Measurements from ENCODE around the gene SLC25A13.
"Not testable (repeated sequence)": the region's sequence is repeated elsewhere in the genome, so short reads cannot be mapped to it uniquely, and the experiment has no call there.

Gene SLC25A13

GRCh38 chr7:96297876-96298275, 24.0 kb downstream of the SLC25A13 start:
- no peak for DNase-seq

DNA sequence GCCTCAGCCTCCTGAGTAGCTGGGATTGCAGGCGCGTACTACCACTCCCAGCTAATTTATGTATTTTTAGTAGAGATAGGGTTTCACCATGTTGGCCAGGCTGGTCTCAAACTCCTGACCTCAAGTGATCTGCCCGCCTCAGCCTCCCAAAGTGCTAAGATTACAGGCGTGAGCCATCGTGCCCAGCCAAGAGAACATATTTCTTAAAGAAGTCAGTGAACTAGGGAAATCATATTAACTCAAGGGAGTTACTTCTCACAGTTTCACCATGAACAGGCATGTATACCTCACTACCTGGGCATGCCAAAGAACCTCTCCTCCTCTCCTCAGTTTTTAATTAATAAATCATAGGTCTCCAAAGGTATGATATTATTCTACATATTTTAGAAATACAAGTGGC, 24.5 kb downstream of the SLC25A13 start:
- DNase-seq: not testable (repeated sequence)

DNA sequence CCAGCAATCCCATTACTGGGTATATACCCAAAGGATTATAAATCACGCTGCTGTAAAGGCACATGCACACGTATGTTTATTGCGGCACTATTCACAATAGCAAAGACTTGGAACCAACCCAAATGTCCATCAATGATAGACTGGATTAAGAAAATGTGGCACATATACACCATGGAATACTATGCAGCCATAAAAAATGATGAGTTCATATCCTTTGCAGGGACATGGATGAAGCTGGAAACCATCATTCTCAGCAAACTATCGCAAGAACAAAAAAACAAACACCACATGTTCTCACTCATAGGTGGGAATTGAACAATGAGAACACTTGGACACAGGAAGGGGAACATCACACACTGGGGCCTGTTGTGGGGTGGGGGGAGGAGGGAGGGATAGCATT, 28.0 kb downstream of the SLC25A13 start:
- DNase-seq: not testable (repeated sequence)

DNA sequence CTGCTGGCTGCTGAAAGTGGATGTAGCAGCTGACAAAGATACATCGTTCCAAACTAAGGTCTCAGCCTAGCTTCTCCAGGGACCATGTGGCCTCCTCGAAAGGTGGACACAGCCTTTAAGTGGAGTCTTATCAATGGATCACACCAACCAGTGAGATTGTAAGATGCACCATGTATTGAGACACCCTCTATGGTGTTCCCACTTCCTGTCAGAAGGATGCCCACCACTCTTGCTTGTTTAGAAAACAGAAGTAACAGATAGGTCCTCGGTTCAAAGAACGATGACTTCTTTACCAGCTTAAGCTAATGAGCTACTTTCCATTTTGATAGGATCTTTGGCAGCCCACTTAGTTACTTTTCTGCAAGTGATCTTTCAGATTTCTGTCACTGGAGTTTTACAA, 34.3 kb downstream of the SLC25A13 start:
- DNase-seq: no peak

DNA sequence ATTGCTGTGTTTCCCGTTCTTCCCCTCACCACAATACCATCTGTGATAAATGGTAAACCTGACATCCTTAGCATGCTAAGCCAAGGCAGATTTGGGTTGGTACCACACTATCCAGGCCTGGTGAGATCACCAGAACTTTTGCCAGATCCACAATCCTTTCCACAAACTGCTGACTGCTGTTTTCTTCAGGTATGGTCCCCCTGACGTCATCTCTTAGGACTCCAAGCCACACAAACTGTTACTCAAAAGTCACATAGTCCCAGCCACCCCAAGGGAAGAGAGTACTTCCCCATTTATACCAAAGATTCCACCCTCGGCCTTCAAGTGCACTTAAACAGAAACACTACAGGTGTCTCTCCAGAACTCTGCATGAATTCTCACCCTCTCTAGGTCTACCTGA, 34.8 kb downstream of the SLC25A13 start:
- no peak for DNase-seq

DNA sequence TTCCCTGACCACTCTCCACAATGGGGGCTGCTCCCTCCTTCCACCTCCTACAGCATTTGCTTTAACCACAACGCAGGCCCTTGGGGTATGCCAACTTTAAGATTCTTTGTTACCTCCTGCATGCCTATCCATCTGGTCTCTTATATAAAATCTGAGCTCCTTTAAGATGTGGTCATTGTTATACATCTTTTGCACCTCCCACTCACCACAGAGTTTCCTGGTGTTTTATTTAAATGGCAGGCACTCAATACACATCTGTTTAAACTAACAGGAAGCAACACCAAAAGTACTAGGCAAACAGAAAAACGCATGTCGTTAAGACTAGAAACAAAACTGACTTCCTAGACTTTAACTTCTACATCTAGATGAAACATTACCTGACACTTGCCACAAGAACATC, 36.3 kb downstream of the SLC25A13 start:
- DNase-seq: no peak

DNA sequence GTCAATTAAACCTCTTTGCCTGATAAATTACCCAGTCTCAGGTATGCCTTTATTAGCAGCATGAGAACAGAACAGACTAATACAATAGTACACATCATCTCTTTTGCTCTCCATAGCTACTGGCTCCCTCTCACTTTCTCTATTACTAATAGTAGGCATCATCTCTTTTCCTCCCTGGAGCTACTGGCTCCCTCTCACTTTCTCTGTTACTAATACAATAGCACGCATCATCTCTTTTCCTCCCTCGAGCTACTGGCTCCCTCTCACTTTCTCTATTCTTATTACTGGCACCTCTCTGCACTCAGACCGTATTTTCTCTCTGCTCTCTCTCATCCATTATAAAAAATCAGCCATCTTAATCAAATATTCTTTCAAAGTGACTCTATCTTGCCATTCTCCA, 37.1 kb downstream of the SLC25A13 start:
- DNase-seq: no peak

DNA sequence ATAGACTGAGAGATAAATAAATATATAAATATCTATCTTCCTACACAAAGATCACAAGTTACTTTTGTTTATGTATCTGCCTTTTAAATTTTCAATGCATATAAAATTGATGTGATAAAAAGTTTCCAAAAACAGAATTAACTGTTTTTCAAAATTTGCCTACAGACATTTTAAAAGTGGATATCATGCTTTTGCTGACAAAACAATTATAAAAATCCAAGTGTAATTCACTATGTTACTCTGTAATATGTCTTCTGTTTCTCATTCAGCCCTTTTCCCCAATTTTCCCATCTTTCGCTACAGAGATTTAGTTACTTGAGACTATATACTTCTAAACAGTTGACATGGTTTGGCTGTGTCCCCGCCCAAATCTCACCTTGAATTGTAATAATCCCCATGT, 37.7 kb downstream of the SLC25A13 start:
- no peak for DNase-seq

DNA sequence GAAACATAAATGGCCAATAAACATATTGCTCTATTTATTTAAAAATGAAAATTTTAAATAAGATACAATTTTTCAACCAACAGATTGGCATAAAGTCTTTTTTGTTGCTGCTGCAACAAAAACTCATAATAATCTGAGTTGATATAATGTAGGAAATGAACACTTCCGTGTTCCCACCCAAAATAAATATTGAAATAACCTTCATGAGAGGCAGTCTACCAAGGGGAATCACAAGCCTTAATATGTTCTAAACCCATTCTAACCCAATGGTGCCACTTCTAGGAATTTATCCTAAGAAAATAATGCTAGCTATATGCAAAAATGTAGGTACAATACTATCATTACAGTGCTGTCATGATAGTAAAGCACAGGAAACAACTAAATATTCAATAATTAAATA, 39.1 kb downstream of the SLC25A13 start:
- no peak for DNase-seq

DNA sequence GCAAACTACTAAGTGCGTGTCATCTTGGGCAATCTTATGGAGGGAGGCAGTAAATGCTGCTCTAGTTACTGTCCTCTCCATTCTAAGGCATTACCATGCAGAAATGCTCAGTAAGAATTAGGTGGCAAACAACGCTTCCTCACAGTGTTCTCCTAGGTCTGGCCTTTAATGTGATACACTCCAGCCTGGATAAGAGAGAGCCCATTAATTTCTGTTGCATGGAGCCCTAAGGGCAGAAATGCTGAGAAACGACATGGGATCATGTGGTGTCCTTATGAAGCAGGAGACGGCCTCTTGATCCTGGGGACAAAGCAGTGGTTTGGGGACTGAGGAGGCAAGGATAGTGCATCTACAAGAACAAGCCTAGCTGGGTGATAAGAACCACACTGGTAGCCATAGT, 44.0 kb downstream of the SLC25A13 start:
- no peak for DNase-seq

- no peak for DNase-seq
Observed at GRCh38 chr7:96276019-96276418, 45.9 kb downstream of the SLC25A13 start.

GRCh38 chr7:96273716-96274115, 48.2 kb downstream of the SLC25A13 start:
- no peak for DNase-seq

GRCh38 chr7:96269246-96269994, 52.5 kb downstream of the SLC25A13 start:
- no peak for DNase-seq

- no peak for DNase-seq
Observed at GRCh38 chr7:96266580-96266979, 55.3 kb downstream of the SLC25A13 start.

DNA sequence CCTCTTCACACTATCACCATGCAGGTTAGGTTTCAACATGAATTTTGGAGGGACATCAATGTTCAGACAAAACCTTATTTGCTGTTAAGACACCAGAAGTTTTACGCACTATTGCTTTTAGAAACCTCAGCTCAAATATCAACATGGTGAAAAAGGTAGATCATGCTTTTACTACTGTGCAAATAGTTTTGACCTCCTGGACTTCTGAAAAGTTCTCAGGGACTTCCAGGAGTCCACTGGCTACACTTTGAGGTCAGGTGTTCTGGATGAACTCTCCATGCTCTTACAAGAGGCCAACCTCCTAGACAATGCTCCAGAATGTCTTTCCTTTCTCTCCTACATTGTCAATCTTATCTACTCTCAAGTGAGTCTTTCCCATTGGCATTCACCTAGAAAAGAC, 55.9 kb downstream of the SLC25A13 start:
- no peak for DNase-seq

DNA sequence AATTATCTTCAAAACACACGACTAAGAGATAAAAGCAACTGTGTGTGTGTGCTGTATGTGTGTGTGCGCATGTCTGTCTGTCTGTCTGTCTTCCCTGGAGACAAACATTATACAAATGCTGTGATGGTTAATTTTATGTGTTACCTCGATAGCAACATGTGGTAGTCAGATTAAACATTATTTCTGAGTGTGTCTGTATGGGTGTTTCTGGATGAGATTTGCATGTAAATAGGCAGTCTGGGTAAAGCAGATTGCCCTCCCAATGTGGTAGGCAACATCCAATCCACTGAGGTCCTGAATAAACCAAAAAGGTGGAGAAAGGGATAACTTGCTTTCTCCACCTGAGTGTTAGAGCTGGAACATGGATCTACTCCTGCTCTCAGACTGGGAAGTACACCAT, 67.9 kb downstream of the SLC25A13 start:
- DNase-seq: no peak

DNA sequence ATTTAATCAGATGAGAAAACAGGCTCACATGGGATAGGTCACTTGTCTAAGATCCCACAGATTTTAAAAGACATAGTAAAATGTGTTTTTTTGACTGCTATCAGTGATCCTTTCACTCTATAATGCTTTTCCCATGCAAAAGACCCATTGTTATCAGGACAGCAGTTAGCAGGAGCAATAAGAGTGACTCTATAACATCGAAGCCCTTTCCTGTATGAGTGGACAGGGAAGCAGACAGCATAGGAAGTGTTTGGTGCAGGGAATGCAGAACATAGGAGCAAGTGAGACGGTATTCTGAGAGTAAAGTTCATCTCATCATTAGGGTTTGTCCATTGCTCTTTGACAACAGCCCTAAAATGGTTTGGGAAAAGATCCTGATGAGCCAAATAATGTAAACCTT, 68.5 kb downstream of the SLC25A13 start:
- DNase-seq: no peak

- DNase-seq: no peak
Observed at GRCh38 chr7:96250776-96251361, 71.0 kb downstream of the SLC25A13 start.

DNA sequence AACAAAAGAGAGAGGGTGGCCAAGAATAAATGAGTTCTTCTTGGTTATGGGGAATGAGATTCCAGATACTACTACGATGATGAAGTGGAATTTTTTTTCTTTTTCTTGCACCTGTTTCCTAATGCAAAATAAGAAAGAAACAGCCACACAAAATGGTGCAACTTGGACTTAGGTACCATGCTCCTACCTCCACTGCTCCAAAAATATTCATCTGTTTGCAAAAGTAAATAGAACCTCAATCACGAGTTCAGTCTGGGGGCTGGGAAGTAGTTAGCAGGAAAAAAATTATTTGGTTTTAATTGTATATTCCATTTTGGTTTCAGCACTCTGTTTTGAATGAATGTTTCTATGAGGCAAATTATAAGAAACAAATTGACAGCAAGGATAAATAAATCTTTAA, 73.5 kb downstream of the SLC25A13 start:
- DNase-seq: no peak

GRCh38 chr7:96246919-96247318, 75.0 kb downstream of the SLC25A13 start:
- DNase-seq: peak; percentile 77

GRCh38 chr7:96244992-96245292, 77.0 kb downstream of the SLC25A13 start:
- no peak for DNase-seq

- no peak for DNase-seq
Observed at GRCh38 chr7:96244244-96244991, 77.5 kb downstream of the SLC25A13 start.

DNA sequence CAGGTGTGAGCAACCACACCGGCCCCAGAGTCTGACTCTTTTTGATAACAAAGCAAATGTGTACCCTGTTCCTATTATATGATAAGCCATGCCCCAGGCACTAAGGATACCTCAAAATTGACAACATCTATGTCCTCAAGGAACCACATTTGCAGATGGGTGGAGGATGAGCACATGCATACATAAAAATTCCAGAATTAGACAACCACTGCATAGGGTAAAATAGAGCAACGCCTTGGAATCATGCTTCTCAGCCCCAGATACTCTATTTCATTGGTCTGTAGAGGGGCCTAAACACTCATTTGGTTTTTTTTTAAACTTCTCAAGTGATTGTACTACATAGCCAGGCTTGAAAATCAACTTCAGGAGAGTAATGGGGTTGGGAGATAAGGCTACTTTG, 78.7 kb downstream of the SLC25A13 start:
- DNase-seq: no peak

GRCh38 chr7:96241855-96242254, 80.0 kb downstream of the SLC25A13 start:
- no peak for DNase-seq
